Rectal smooth muscle tissue (tissue), 1 donor: Measurements from ENCODE around the gene CEP128.

Experiments
- H3K27ac ChIP-seq: one replicate; pipeline ENCODE4 v1.7.0; 2013; ENCODE audit warnings: low read depth, low read length, inconsistent platforms
- H3K27me3 ChIP-seq: one replicate; pipeline ENCODE4 v1.7.0; 2013; ENCODE audit warnings: low read length; ENCODE audit not compliant: control insufficient read depth, insufficient read depth
- H3K36me3 ChIP-seq: one replicate; pipeline ENCODE4 v1.7.0; 2013; ENCODE audit warnings: low read length; ENCODE audit not compliant: control insufficient read depth, insufficient read depth
- H3K4me1 ChIP-seq: one replicate; pipeline ENCODE4 v1.7.0; 2013; ENCODE audit warnings: low read length; ENCODE audit not compliant: control insufficient read depth, insufficient read depth
- H3K4me3 ChIP-seq: one replicate; pipeline ENCODE4 v1.7.0; 2013; ENCODE audit warnings: low read length
- H3K9ac ChIP-seq: one replicate; pipeline ENCODE4 v1.7.0; 2013; ENCODE audit warnings: low read length

CEP128 gene

DNA sequence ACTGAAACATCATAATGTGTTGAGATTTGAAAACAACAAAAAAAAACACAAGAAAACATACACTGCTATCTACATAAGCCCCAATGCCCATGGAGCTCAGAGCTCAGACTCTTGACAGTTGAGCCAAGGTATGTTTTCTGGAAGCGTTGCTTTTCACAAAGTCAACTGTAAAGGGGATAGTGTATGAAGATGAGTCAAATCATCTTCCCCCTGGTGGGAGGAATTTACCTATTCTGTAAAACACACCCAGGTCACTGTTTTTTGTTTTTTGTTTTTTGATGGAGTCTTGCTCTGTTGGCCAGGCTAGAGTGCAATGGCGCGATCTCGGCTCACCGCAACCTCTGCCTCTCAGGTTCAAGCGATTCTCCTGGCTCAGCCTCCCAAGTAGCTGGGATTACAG is 368.9 kb downstream of the CEP128 start:
- no peaks in the 10 kb centered on the region for H3K27me3 ChIP-seq
- no peak overlapping the region for H3K9ac ChIP-seq
- no peak overlapping the region for H3K27ac ChIP-seq
- no peak overlapping the region for H3K4me3 ChIP-seq
- H3K36me3 ChIP-seq: no peaks in the 10 kb centered on the region
- H3K4me1 ChIP-seq: no peaks in the 10 kb centered on the region

DNA sequence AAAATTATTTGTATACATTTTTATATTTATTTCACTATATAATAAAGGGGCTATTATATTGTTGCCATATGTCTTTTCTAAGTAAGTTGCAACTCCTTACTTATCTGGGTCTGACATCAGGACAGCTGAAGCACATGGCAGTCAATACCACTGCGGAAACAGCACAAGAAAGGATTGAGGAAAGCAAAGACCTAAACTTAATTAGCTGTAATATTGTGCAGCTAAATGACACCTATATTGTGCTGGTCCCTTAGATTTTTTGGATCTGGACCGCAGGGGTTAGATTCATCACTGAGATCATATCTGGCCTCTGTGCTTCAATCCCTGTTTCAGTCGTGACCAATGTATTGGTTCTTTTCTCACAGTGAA is 370.6 kb downstream of the CEP128 start:
- H3K36me3 ChIP-seq: no peaks in the 10 kb centered on the region
- no peaks in the 10 kb centered on the region for H3K4me1 ChIP-seq
- no peaks in the 10 kb centered on the region for H3K27me3 ChIP-seq
- H3K9ac ChIP-seq: no peak overlapping the region
- no peak overlapping the region for H3K27ac ChIP-seq
- no peak overlapping the region for H3K4me3 ChIP-seq

DNA sequence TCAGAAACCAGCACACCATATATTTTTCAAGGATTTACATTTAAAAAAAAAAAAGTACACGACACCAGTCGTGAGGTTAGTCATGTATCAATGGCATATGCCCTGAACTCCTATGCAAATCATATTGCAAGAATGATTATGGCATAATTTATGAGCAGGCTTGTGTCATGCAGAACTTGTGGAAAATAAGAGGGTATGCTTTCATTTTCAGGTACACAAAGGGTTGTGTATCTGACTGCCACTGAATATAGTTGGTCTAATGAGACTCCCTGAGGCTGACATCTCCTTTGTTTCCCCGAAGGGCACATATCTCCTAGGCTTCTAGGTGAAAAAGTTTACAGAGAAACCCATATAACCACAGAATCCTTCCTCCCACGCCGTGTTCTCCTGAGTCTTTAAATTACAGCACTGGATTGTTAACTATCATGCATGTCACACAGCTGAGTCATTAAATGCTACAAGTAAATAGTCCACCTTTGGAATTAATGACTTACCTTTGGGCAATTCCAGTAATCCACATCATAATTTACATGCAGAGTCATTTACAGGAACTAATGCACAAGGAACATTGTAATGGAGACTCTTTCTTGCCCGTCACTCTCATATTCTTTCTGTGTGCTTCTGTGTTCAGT is 373.5 kb downstream of the CEP128 start:
- no peak overlapping the region for H3K4me3 ChIP-seq
- no peak overlapping the region for H3K27ac ChIP-seq
- no peaks in the 10 kb centered on the region for H3K27me3 ChIP-seq
- H3K36me3 ChIP-seq: no peaks in the 10 kb centered on the region
- H3K4me1 ChIP-seq: no peaks in the 10 kb centered on the region
- H3K9ac ChIP-seq: no peak overlapping the region

DNA sequence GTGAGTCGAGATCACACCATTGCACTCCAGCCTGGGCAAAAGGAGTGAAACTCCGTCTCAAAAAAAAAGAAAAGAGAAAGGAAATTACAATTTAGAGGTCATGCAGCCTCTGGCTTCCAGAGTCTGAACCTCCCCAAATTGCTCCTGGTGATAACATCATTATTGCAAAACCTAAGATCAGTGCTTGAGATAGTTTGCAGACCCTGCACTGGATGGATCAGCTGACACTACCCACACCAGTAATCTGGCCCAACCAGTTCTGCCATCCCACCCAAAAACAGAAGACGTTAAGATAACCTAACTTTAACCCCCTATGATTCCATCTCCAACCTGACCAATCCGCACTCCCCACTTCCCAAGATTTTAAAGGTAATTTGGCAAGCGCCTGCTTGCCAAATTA is 376.5 kb downstream of the CEP128 start:
- Histone ChIP-seq H3K4me1 (no peaks in the 10 kb centered on the region), H3K36me3 (no peaks in the 10 kb centered on the region), H3K4me3 (no peak overlapping the region), H3K27ac (no peak overlapping the region), H3K9ac (no peak overlapping the region), H3K27me3 (no peaks in the 10 kb centered on the region)

DNA sequence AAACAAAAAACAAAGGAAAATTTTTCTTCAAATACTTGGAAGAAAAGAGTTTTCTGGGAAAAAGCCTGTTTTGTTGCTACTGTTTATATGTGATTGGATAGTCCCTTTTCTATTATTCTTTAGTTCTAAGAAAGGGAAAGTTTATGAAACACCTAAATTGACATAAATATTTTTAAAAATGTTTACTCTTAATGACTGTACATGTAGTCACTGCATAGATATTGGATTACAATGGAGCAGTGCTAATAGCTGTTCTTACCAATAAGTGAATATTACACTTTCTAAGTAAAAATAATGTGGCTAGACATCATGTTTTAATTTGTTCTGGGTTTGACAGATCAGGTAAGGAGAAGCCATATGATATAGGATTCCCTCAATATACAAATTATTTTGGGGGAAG is 377.5 kb downstream of the CEP128 start:
- Histone ChIP-seq H3K27me3 (no peaks in the 10 kb centered on the region), H3K27ac (no peak overlapping the region), H3K36me3 (no peaks in the 10 kb centered on the region), H3K9ac (no peak overlapping the region), H3K4me3 (no peak overlapping the region), H3K4me1 (no peaks in the 10 kb centered on the region)

DNA sequence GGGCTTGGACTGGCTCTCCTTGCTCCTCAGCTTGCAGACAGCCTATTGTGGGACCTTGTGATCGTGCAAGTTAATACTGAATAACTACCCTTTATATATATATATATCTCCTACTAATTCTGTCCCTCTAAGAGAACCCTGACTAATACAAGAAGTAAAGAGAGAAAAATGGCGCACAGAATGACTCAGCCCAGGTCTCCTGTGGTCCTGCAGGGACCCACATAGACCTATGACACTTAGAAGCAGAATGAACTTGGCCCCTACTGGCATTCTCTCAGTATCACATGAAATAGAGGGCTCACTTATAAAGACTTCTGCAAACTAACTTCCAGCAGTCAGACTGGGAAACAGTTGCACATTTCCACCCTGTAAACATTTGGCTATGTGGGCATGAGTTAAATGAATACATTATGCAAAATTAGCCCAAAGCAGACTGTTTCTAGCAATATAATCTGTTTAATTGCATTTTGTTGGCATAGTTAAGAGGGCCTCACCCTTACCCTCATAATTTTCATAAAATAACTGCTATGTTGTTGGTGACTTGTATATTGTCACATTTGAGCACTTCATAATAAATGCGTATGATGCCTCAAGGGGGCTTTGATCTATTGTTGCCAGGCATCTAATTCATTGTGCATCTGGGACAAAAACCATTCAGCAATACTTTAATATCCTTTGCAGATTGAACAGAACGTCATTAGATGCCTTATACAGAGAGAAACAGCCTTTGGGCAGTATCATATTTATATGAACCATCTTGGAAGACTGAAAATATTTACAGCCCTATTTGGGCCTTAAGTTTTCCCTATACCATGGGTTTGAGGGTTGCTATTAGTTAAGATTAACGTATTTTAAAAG is 380.5 kb downstream of the CEP128 start:
- Histone ChIP-seq H3K4me1 (no peaks in the 10 kb centered on the region), H3K27me3 (no peaks in the 10 kb centered on the region)

DNA sequence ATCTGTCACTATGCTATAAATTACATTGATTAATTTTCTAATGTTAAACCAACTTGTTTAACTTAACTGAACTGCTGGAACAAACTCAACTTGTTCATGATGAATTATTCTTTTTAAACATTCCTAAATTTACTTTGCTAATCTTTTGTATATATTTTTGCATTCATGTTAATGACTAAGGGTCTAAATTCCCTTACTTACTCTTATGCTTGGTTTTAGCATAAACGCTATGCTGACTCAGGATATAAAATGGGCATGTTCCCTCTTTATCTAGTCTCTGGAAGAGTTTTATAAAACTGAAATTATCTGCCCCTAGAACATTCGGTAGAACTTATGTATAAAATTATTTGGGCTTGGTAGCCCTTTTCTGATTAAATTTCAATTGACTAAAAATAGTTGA is 387.4 kb downstream of the CEP128 start:
- Histone ChIP-seq H3K27me3 (no peaks in the 10 kb centered on the region), H3K4me3 (no peak overlapping the region), H3K27ac (no peak overlapping the region), H3K9ac (no peak overlapping the region), H3K36me3 (no peaks in the 10 kb centered on the region), H3K4me1 (no peaks in the 10 kb centered on the region)

More for the DNA sequence above, 380.5 kb downstream of the CEP128 start:
- H3K4me3 ChIP-seq: no peak overlapping the region
- H3K36me3 ChIP-seq: no peaks in the 10 kb centered on the region
- H3K9ac ChIP-seq: no peak overlapping the region
- H3K27ac ChIP-seq: no peak overlapping the region

DNA sequence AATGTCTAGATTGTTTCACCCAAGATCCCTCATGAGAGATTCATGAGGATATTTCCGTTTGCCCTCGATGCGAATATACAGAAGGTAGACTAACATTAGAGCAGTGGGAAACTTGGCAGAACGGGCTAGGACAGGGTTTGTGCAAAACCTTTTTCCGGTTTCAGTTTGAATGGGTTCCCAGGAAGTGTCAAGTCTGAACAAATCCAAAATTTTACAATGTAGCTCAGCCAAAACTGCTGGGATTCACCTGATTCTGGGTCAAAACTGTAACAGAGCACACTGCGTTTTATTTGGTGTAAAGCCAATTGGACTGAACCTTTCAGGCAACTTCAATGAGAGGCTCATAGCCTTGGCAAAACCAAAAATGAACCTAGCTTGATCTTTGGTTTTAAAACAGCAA is 392.4 kb downstream of the CEP128 start:
- no peak overlapping the region for H3K27ac ChIP-seq
- no peak overlapping the region for H3K9ac ChIP-seq
- no peaks in the 10 kb centered on the region for H3K36me3 ChIP-seq
- H3K4me3 ChIP-seq: no peak overlapping the region
- no peaks in the 10 kb centered on the region for H3K4me1 ChIP-seq
- no peaks in the 10 kb centered on the region for H3K27me3 ChIP-seq

DNA sequence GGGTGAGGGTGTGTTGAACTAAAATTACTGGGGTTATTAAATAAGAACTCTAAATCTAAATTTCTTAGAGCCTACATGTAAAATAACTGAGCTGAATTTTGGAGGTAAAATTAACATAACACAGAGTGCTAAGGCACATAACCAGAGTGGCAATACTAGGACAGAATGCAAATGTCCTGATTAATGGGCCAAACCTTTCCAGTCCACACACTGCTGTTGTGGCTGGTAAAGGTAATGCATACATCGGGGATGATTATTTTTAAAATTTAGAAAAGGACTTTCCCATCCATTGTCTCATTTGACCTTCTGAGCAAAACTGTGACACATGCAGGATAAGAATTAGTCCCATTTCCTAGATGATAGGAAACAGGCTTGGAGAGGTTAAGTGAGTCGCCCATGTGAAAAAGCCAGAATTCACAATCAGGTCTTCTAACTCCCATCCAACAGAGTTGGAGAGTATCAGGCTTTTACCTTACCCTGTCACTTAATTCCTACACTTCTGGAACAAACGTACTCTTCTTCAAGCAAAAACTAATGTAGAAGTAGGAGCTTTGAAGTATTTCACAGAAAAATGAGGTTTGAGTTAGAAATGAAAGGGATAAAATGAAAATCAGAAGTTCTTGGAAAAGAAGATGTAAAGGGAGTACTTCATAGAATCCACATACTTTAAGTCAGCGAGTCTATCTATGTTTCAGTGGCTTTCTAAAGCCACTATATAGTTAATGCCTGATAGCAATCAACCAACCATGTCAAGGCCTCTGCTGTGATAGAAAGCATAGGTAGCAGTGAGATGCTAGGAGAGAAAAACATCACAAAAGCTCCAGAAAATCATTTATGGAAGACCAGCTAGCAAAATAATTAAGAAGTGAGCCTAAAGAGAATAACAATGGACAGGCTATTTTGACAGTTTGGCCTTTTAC is 395.3 kb downstream of the CEP128 start:
- no peaks in the 10 kb centered on the region for H3K27me3 ChIP-seq
- no peak overlapping the region for H3K9ac ChIP-seq
- H3K4me1 ChIP-seq: no peaks in the 10 kb centered on the region
- H3K27ac ChIP-seq: no peak overlapping the region
- no peak overlapping the region for H3K4me3 ChIP-seq
- no peaks in the 10 kb centered on the region for H3K36me3 ChIP-seq

DNA sequence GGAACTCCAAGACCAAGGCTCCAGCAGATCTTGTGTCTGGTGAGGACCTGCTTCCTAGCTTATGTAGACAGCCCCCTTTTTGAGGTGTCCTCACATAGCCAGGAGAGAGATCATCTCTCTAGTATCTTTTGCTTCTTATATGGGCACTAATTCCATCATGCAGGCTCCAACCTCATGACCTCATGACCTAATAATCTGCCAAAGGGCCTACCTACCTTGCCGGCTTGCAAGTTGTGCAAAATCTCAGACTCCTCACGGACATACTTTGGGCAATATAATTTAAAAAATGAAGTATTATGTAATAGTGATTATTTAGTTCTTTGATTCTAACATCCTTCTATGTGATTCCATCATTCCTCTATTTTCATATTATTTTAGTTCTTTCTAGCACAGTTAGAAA is 397.2 kb downstream of the CEP128 start:
- H3K27me3 ChIP-seq: no peaks in the 10 kb centered on the region
- no peaks in the 10 kb centered on the region for H3K4me1 ChIP-seq
- H3K4me3 ChIP-seq: no peak overlapping the region
- no peak overlapping the region for H3K27ac ChIP-seq
- no peak overlapping the region for H3K9ac ChIP-seq
- H3K36me3 ChIP-seq: no peaks in the 10 kb centered on the region

DNA sequence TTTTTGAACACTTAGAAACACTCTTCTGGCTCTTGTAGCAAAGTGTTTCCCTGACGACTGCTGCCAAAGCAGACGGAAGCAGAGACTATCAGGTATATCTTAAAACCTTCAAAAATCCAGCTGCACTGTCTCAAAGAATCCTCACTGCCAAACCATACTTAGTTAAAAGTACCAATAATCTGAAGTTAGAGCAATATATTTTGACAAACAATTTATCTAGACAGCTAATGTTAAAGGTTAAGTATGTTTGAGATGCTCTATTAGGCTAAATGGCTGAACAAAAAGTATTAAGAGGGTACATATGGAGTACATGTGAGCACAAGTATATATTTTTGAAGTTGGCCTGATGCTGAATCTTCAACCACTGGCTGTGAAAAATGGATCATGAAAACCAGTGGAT is 398.3 kb downstream of the CEP128 start:
- Histone ChIP-seq H3K9ac (no peak overlapping the region), H3K27ac (no peak overlapping the region), H3K4me1 (no peaks in the 10 kb centered on the region), H3K27me3 (no peaks in the 10 kb centered on the region), H3K4me3 (no peak overlapping the region), H3K36me3 (no peaks in the 10 kb centered on the region)

DNA sequence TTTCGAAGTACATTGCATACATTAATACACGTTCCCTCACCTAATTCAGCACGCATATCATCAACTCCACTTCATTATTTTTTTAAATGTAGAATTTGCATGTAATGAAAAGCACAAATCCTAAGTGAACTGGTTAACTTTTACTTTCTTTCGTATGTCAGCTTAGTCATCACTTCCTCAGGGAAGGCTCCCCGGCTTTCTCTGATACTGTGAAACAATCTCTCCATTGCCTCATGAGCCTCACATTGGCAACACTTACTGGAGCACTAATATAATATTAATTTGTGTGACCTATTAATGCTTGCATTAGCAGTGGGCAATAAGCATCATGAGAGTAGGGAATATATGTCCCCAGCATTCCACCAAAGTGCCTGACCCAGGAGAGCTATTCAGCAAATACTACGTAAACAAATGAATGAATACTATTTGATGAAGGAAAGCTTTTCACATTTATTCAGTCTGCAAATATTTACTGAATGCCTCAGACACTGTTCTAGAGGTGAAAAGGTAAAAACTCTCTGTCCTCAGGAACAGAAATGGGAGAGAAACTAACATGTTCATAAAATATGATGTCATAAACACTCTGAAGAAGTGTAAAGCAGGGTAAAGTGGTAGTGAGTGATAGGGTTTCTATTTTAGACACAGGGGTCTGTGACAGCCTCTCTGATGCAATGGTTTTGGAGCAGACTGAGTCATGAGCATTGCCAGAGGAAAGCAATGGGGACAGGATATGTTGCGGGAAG is 402.7 kb downstream of the CEP128 start:
- no peaks in the 10 kb centered on the region for H3K36me3 ChIP-seq

More for the DNA sequence above, 402.7 kb downstream of the CEP128 start:
- Histone ChIP-seq H3K27ac (no peak overlapping the region), H3K9ac (no peak overlapping the region), H3K4me1 (no peaks in the 10 kb centered on the region), H3K27me3 (no peaks in the 10 kb centered on the region), H3K4me3 (no peak overlapping the region)
